Measurements from ENCODE around the gene HDGFL2.
"Not testable (repeated sequence)": the region's sequence is repeated elsewhere in the genome, so short reads cannot be mapped to it uniquely, and the experiment has no call there.

Gene HDGFL2

DNA sequence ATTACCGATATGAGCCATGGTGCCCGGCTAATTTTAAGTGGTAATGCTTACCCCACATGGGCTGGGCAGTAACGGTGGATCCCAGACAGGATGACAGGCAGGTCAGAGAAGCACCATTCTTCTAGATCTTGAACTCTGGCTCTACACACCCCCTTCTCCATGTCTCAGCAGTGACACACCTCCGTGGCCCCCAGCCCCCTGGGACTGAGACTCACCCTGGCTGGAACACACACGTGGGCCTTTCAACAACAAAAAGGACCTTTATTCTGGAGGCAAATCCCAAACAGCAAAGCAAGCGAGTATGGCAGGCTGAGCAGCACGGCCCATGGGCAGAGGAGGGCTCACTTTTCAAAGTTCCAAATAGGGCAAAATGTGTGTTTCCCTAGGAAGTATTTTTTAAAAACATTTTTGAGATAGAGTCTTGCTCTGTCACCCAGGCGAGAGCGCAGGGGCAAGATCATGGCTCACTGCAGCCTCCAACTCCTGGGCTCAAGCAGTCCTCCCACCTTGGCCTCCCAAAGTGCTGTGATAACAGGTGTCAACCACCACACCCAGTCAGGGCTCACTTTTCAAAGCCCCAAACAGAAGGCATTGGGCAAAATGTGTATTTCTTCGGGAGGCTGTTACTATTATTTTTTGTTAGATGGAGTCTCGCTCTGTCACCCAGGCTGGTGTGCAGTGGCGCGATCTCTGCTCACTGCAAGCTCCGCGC, 50.4 kb downstream of the HDGFL2 start:
- H3K27ac ChIP-seq, result no peak overlapping the region
- no peak for DNase-seq (ENCODE audit: low spot score)

DNA sequence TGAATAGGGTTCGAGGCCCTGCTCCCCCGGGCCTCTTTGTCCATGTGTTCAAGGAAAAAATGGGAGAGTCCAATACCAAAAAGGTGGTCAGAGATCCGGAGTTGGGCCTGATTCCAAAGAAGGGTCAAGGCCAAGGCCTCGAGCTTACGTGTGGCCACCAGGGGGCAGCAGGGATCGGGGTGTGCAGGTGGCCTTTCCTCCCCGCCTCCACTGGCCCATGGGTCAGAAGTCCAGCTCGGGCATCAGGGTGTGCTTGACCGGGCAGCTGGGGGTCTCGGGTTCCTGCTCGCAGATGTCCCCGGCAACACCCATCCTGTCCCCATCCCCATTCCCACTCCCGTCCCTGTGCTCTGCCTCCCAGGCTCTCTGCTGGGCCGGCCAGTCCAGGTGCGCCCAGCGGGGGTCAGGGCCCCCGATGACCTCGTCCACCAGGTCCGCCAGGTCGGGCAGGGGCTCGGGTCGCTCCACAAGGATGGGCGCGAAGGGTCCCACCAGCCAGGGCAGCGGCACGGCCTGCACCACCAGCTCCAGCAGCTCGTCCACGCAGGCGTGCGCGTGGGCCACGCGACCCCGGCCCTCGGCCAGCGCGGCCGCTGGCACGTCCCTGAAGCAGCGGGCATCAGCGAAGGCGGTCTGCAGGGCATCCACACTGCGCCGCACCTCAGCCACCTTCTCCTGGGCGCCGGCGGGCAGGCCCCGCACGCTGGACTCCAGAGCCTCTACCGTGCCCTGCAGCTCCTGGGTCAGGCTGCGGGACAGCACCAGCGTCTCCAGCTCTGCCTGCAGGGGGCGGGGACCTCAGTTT, 51.4 kb downstream of the HDGFL2 start:
- H3K27ac ChIP-seq, result no peak overlapping the region
- no peak overlapping the region for H3K4me3 ChIP-seq
- TF ChIP-seq, protein P1, sequence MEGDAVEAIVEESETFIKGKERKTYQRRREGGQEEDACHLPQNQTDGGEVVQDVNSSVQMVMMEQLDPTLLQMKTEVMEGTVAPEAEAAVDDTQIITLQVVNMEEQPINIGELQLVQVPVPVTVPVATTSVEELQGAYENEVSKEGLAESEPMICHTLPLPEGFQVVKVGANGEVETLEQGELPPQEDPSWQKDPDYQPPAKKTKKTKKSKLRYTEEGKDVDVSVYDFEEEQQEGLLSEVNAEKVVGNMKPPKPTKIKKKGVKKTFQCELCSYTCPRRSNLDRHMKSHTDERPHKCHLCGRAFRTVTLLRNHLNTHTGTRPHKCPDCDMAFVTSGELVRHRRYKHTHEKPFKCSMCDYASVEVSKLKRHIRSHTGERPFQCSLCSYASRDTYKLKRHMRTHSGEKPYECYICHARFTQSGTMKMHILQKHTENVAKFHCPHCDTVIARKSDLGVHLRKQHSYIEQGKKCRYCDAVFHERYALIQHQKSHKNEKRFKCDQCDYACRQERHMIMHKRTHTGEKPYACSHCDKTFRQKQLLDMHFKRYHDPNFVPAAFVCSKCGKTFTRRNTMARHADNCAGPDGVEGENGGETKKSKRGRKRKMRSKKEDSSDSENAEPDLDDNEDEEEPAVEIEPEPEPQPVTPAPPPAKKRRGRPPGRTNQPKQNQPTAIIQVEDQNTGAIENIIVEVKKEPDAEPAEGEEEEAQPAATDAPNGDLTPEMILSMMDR (IDR thresholded peaks at IDR 0.05), result peak; percentile 25
- no peak for DNase-seq (ENCODE audit: low spot score)

More for the DNA sequence above, 50.4 kb downstream of the HDGFL2 start:
- no peak overlapping the region for H3K4me3 ChIP-seq
- TF ChIP-seq, protein P1 (IDR thresholded peaks at IDR 0.05), result no peak

DNA sequence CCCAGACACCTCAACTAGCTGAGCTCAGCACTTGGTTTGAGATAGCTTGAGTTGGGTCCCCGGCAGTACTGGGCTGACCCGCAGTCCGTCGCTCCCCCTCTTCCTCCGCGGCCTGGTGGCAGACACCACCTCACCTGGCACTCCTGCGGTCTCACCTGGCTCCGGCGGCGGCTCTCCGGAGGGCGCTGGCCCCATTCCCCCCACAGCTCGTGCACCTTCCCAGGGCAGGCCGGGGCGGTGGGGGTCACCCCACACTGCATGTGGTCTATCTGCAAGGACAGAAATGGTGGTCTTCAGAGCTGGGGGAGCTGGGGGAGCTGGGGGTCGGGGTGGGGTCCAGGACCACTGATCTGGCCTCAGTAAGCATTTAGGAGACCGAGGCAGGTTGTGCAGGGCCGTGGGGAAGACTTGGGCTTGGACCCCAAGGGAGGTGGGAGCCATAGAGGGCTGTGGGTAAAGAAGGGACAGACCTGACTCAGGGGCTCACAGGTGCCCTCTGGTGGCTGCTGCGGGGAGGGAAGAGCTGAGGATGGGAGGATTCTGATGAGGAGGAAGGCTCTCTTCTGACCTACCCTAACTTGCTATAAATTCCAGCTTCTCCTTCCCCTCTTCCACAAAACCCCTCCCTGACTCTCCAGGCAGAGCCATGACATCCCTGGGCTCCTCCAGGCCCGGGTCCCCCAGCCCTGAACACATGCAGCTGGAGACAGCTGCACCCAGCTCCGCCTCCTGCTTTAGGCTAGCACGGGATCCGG, 52.9 kb downstream of the HDGFL2 start:
- H3K4me3 ChIP-seq, result no peak overlapping the region
- TF ChIP-seq, protein P1 (IDR thresholded peaks at IDR 0.05), result peak; percentile 46

DNA sequence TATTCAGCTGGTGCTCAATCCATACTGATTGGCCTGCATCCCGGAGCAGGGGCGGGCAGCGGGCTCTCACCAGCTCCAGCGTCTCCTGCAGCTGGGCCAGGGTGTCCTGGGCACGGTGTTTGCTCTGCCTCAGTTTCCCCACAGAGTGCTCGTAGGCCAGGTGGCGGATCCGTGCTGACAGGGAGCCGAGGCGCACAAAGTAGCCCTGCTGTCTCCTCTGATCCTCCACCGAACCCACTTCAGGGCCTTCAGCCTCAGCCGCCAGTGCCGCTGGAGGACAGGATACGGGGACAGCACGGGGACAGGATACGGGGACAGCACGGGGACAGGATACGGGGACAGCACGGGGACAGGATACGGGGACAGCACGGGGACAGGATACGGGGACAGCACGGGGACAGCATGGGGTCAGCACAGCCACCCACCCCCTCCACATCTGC, 53.5 kb downstream of the HDGFL2 start:
- TF ChIP-seq, protein P1 (IDR thresholded peaks at IDR 0.05), result no peak
- Histone ChIP-seq H3K27ac (no peak overlapping the region), H3K4me3 (no peak overlapping the region)
- no peak for DNase-seq (ENCODE audit: low spot score)

More for the DNA sequence above, 52.9 kb downstream of the HDGFL2 start:
- H3K27ac ChIP-seq, result no peak overlapping the region
- no peak for DNase-seq (ENCODE audit: low spot score)

DNA sequence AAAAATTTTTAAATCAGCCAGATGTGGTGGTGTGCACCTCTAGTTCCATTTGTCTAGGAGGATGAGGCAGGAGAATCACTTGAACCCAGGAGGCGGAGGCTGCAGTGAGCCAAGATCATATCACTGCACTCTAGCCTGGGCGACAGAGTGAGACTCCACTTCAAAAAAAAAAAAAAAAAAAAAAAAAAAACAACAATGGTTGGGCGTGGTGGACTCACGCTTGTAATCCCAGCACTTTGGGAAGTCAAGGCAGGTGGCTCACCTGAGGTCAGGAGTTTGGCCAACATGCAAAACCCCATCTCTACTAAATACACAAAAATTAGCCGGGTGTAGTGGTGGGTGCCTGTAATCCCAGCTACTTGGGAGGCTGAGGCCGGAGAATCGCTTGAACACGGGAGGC, 55.3 kb downstream of the HDGFL2 start:
- H3K4me3 ChIP-seq; H3K27ac ChIP-seq; DNase-seq (ENCODE audit: low spot score): not testable (repeated sequence)

DNA sequence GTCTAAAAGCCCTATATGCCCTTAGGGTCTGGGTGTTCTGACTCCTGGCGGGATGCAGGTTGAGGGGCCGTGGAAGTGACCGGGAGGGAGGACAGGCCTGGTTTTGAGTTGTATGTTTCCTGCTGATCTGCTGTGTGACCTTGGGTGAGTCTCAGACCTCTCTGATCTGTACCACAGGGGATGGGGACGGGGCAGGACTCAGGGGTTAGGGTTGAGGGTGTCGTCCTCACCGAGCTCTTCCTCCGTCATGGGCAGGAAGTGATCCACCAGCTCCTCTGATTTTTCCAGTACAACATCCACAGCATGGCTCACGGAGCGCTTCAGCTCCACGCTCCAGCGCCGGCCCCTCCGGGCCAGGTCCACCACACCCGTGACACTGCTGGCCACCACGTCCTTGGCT, 56.7 kb downstream of the HDGFL2 start:
- no peak for DNase-seq (ENCODE audit: low spot score)
- TF ChIP-seq, protein P1 (IDR thresholded peaks at IDR 0.05), result no peak
- no peak overlapping the region for H3K27ac ChIP-seq
- H3K4me3 ChIP-seq, result no peak overlapping the region

DNA sequence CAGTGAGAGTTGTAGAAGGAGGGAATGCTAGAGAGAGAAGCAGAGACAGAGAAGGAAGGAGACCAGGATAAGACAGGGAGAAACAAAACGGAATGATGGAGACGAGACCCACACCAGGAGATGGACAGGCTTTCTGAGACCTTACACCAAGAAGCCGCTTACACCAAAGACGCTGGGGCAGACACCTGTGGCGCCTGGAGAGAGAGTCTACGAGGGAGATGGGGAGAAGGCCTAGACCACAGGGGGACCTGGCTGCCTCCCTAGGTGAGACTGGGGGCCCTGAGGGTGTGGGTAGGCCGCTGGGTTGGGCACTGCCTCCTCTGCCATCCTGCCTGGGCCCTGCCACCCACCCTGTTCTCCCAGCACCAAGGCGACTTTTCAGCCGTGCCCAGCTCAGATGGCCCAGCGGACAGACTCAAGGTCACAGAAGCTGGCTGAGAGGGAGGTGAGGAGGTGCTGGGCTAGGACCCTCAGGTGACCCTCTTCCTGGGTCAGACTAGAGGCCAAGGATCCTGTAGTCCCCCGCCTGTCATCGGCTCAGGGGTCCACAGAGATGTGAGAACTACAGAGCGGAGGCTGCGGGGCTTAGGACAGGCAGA, 57.9 kb downstream of the HDGFL2 start:
- TF ChIP-seq, protein P1 (IDR thresholded peaks at IDR 0.05), result no peak
- Histone ChIP-seq H3K27ac (no peak overlapping the region), H3K4me3 (no peak overlapping the region)
- DNase-seq (ENCODE audit: low spot score), result no peak
